ENCODE data around the gene TMEM126B.

- no peak for TF ChIP-seq CTCF (IDR thresholded peaks at IDR 0.05)
- no peak for TF ChIP-seq POLR2AphosphoS5 (IDR thresholded peaks at IDR 0.05)
- no peak for TF ChIP-seq EP300 (IDR thresholded peaks at IDR 0.05)
- TF ChIP-seq POLR2A (IDR thresholded peaks at IDR 0.05), result no peak
Measured at GRCh38 chr11:85589373-85589772, 39.0 kb upstream of the TMEM126B start.

Data from stomach (tissue), 4 donors.